K562 (cell line): ENCODE measurements around the gene NFIB. TPM values are rescaled to one million over a fixed set of nuclear protein-coding genes. Genes with fewer than 3 reads are reported as not detected.

Source experiments
- ATAC-seq: fragments of 200-7000 bp; cut with Tn5 transposase; 3 replicates; pipeline ENCODE4 v1.9.1; 2020; ENCODE audit warnings: moderate library complexity
- BruUV-seq: library from RNA; stranded (reverse); fragments of 400-500 nt; replicated peaks from 2 replicates; lab custom pipeline; 2021; lab: Mats Ljungman, UMichigan
- CTCF ChIA-PET: fragments of 300-600 bp; formaldehyde crosslinking; extraction: SDS; loops from one replicate; lab custom pipeline; 2021; ENCODE audit warnings: low intra/inter-chr PET ratio; lab: Yijun Ruan, JAX
- POLR2A ChIA-PET: fragments of 300-600, 350-650 bp; sonication (Branson Sonifier 250); formaldehyde crosslinking; extraction: SDS; loops from one replicate; lab custom pipeline; 2021; ENCODE audit warnings: antibody characterized with exemption, inconsistent platforms; lab: Yijun Ruan, JAX
- DNase-seq, 4 experiments: peaks; one replicate each; pipeline versions ENCODE4 v3.0.0 to v3.0.0-alpha.2; 2011 to 2018; ENCODE audit warnings: low spot score in 3 of 4, mixed read lengths in 3 of 4; ENCODE audit errors: extremely low read depth in 1 of 4
- FAIRE-seq: peaks from 2 replicates; lab custom pipeline; 2011; peaks lifted over from hg19 to GRCh38; lab: Jason Lieb, UNC
- H2AFZ ChIP-seq: 2 replicates; pipeline ENCODE4 v1.6.0; 2011; ENCODE audit warnings: low read depth, low read length, control low read depth, inconsistent platforms
- H3K27ac ChIP-seq: fragments of 200-600 bp; 3 replicates; pipeline ENCODE4 v1.8.0; 2011; ENCODE audit warnings: low read depth, mild to moderate bottlenecking, control low read depth, inconsistent platforms, low read length, moderate library complexity, mixed read lengths; ENCODE audit errors: extremely low read depth
- H3K27me3 ChIP-seq, 2 experiments: fragments of 300-600 bp in 1 of 2; 2 replicates in 1 of 2; 3 replicates in 1 of 2; pipeline versions ENCODE4 v1.6.0 to v1.8.0; 2011; ENCODE audit warnings: inconsistent platforms in 2 of 2, low read length in 2 of 2, mild to moderate bottlenecking in 1 of 2, mixed read lengths in 1 of 2, moderate library complexity in 1 of 2; ENCODE audit not compliant: control insufficient read depth in 2 of 2, insufficient read depth in 2 of 2
- H3K36me3 ChIP-seq: fragments of 300-600 bp; 3 replicates; pipeline ENCODE4 v1.8.0; 2011; ENCODE audit warnings: mild to moderate bottlenecking, low read length, inconsistent platforms; ENCODE audit not compliant: control insufficient read depth, insufficient read depth
- H3K4me1 ChIP-seq, 2 experiments: fragments of 200-600 bp in 1 of 2; replicated peaks in 1 of 2; 2 replicates in 1 of 2; 3 replicates in 1 of 2; pipeline versions ENCODE4 v1.5.1 to v1.8.0; 2011; ENCODE audit warnings: inconsistent platforms in 2 of 2, low read length in 2 of 2, mild to moderate bottlenecking in 1 of 2, mixed read lengths in 1 of 2, moderate library complexity in 1 of 2; ENCODE audit not compliant: control insufficient read depth in 2 of 2, insufficient read depth in 2 of 2
- H3K4me2 ChIP-seq: 2 replicates; pipeline ENCODE4 v1.6.1; 2011; ENCODE audit warnings: low read length, control low read depth, inconsistent platforms, mixed read lengths; ENCODE audit not compliant: insufficient read depth
- H3K4me3 ChIP-seq: fragments of 200-600 bp; sonication (generic), shearing (Covaris generic); 2 replicates; pipeline ENCODE4 v1.5.1; 2016; ENCODE audit warnings: control low read depth, inconsistent platforms
- H3K79me2 ChIP-seq: fragments of 200-600 bp; 3 replicates; pipeline ENCODE4 v1.8.0; 2011; ENCODE audit warnings: low read length, inconsistent platforms; ENCODE audit not compliant: control insufficient read depth, insufficient read depth
- H3K9ac ChIP-seq, 2 experiments: 2 replicates each; pipeline versions ENCODE4 v1.6.0 to v1.6.1; 2011; ENCODE audit warnings: low read depth in 2 of 2, low read length in 2 of 2, control low read depth in 1 of 2, inconsistent platforms in 1 of 2, mild to moderate bottlenecking in 1 of 2, mixed read lengths in 1 of 2; ENCODE audit not compliant: insufficient read depth in 1 of 2
- H3K9me1 ChIP-seq: one replicate; pipeline ENCODE4 v1.6.0; 2011; ENCODE audit warnings: inconsistent platforms, mild to moderate bottlenecking, low read length, moderate library complexity; ENCODE audit not compliant: control insufficient read depth, insufficient read depth
- H3K9me3 ChIP-seq: replicated peaks from 2 replicates; pipeline ENCODE4 v1.5.1; 2011; ENCODE audit warnings: low read depth, low read length, inconsistent platforms; ENCODE audit not compliant: control insufficient read depth, insufficient read depth
- H4K20me1 ChIP-seq: replicated peaks from 2 replicates; pipeline ENCODE4 v1.6.1; 2011; ENCODE audit warnings: low read length, inconsistent platforms, mixed read lengths; ENCODE audit not compliant: control insufficient read depth, insufficient read depth
- BMI1 ChIP-seq: fragments of 150-350 bp; IDR thresholded peaks from 2 replicates; pipeline ENCODE4 v1.6.1; 2014; ENCODE audit warnings: low read length
- E2F6 ChIP-seq, 2 experiments: IDR thresholded peaks; 2 replicates each; pipeline ENCODE4 v1.6.1; 2011; ENCODE audit warnings: borderline replicate concordance in 1 of 2, control low read depth in 1 of 2, low read depth in 1 of 2, low read length in 1 of 2, mild to moderate bottlenecking in 1 of 2, mixed read lengths in 1 of 2, moderate library complexity in 1 of 2; ENCODE audit not compliant: insufficient read depth in 1 of 2, insufficient read length in 1 of 2, poor library complexity in 1 of 2, severe bottlenecking in 1 of 2; ENCODE audit errors: extremely low read depth in 1 of 2
- EZH2 ChIP-seq: IDR thresholded peaks from 2 replicates; pipeline ENCODE4 v1.6.1; 2012; ENCODE audit warnings: low read depth, mild to moderate bottlenecking, inconsistent platforms, low read length, borderline replicate concordance
- KDM5B ChIP-seq: fragments of 200-600 bp; sonication (generic); IDR thresholded peaks from 2 replicates; pipeline ENCODE4 v1.6.1; 2012; ENCODE audit warnings: low read depth, mild to moderate bottlenecking, moderate library complexity, low read length, control low read depth, inconsistent platforms; ENCODE audit not compliant: insufficient replicate concordance
- RBFOX2 ChIP-seq: fragments of 200-400 bp; formaldehyde crosslinking; IDR thresholded peaks from 2 replicates; pipeline ENCODE4 v1.6.1; 2017; ENCODE audit warnings: low read depth, mild to moderate bottlenecking, low read length, moderate library complexity
- TEAD2 ChIP-seq: fragments of 450-650 bp; IDR thresholded peaks from 2 replicates; pipeline ENCODE4 v1.6.1; 2016; ENCODE audit warnings: missing genetic modification characterization, control low read depth, missing compliant biosample characterization
- TFAP4 ChIP-seq: sonication (generic); formaldehyde crosslinking; IDR thresholded peaks from 2 replicates; pipeline ENCODE4 v1.8.0; 2022; ENCODE audit warnings: missing genetic modification reagents, mild to moderate bottlenecking, moderate library complexity, borderline replicate concordance
- ZC3H11A ChIP-seq: IDR thresholded peaks from 2 replicates; pipeline ENCODE4 v1.6.1; 2012; ENCODE audit warnings: low read depth, low read length, improper control_type of control experiment
- ZNF212 ChIP-seq: fragments of 450-650 bp; formaldehyde crosslinking; IDR thresholded peaks from 2 replicates; pipeline ENCODE4 v1.4.0; 2020; ENCODE audit warnings: mild to moderate bottlenecking
- ZNF436 ChIP-seq: fragments of 250-450, 450-650 bp; sonication (Bioruptor Pico); formaldehyde crosslinking; IDR thresholded peaks from 2 replicates; pipeline ENCODE4 v1.7.0; 2020; ENCODE audit warnings: mild to moderate bottlenecking
- ZNF695 ChIP-seq: fragments of 450-650 bp; formaldehyde crosslinking; IDR thresholded peaks from 2 replicates; pipeline ENCODE4 v1.4.0; 2020; ENCODE audit warnings: mild to moderate bottlenecking, moderate library complexity
- WGBS: fragments of 100-300 bp; shearing (Covaris generic); methylation state at CpG from one replicate; pipeline ENCODE4 v1.1.6; 2016; ENCODE audit warnings: low coverage, mixed read lengths; ENCODE audit not compliant: insufficient coverage; ENCODE audit errors: missing lambda C conversion rate; 5-methylcytosine and 5-hydroxymethylcytosine counted together
- in situ Hi-C: fragments of 300-500 bp; cut with MboI; formaldehyde crosslinking; loops from 4 replicates; pipeline ENCODE4 v1.15.0; 2018; ENCODE audit warnings: inconsistent platforms, mixed read lengths
- intact Hi-C: fragments of 100-400 bp; cut with micrococcal nuclease; formaldehyde crosslinking; loops from 2 replicates; pipeline ENCODE4 v1.14.2; 2022
- polyA plus RNA-seq, 8 experiments: library from polyadenylated mRNA; depleted of rRNA in 4 of 8; stranded (reverse) in 5 of 8; unstranded in 3 of 8; fragments of >200 nt; fragmentation: Nextera tagmentation in 2 of 8; fragmentation: Illumina TruSeq in 1 of 8; extraction: Ambion mirVana in 2 of 8; extraction: Trizol in 1 of 8; gene quantifications; 2 replicates each; pipeline versions ENCODE4 v1.2.1 to v1.2.3, GENCODE V29; 2011 to 2014; ENCODE audit warnings: inconsistent platforms in 1 of 8, missing spikeins in 1 of 8
- total RNA-seq, 7 experiments: library from RNA; depleted of rRNA in 6 of 7; stranded (reverse); fragments of >200 nt in 6 of 7; fragmentation: Illumina TruSeq in 2 of 7; extraction: Trizol in 2 of 7; gene quantifications; 2 replicates each; pipeline versions ENCODE4 v1.2.1 to v1.2.3, GENCODE V29; 2011 to 2021; ENCODE audit warnings: low replicate concordance in 1 of 7
- TF ChIP-seq, protein P1 (sequence below): sonication (generic); formaldehyde crosslinking; IDR thresholded peaks from 2 replicates; pipeline ENCODE4 v1.8.1; 2023; ENCODE audit warnings: missing genetic modification reagents, mild to moderate bottlenecking, borderline replicate concordance

The NFIB gene
- total and polyA plus RNA-seq, 9 of the 15 experiments (the other 6 are each of a cell fraction or from before 2014, with no cell fraction given), result 1.2 to 3.3 (median 1.9) TPM

DNA sequence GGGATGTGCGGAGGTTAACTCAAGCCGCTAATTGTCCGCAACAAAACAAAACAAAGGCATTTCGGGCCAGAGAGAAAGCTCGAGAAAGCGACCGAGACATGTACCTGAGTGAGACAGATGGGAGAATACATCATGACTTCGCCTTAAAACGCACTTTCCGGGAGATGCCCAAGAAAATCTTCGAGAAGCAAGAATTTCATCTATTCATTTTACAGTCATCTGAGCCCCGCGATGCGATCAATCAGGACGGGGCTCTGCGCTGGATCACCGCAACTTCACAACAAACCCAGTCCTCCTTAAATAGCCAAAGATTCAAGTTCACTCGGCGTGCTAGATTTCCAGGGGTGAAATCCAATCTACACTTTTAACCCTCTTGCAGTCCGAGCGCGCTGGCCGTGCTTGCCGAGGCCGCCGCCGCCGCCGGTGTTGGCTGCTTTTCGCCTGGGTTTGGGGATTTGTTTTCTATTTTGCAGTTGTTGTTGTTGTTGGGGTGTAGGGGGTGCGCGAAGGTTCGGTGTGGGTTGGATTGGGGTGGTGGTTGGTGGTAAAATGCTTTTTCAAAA is 482 bp downstream of the NFIB start:
- TF ChIP-seq E2F6 (IDR thresholded peaks at IDR 0.05; ENCODE audit: borderline replicate concordance in 1 of 2, extremely low read depth in 1 of 2, insufficient read depth in 1 of 2, insufficient read length in 1 of 2, low read depth in 1 of 2, low read length in 1 of 2, poor library complexity in 1 of 2, severe bottlenecking in 1 of 2), result peak in 1 of 2 experiments; percentile 8
- TF ChIP-seq TFAP4 (CRISPR knock-in tag), result no peak
- peak; percentile 18 for TF ChIP-seq KDM5B
- TF ChIP-seq BMI1, result 0 out of 2 replicates have a peak, but pooled peaks have one; percentile 23
- TF ChIP-seq ZC3H11A, result no peak
- no peak for TF ChIP-seq TEAD2 (tag)
- no peak for TF ChIP-seq ZNF695
- no peak for TF ChIP-seq ZNF212 (CRISPR knock-in tag)
- TF ChIP-seq ZNF436 (CRISPR knock-in tag), result no peak
- TF ChIP-seq, protein P1, sequence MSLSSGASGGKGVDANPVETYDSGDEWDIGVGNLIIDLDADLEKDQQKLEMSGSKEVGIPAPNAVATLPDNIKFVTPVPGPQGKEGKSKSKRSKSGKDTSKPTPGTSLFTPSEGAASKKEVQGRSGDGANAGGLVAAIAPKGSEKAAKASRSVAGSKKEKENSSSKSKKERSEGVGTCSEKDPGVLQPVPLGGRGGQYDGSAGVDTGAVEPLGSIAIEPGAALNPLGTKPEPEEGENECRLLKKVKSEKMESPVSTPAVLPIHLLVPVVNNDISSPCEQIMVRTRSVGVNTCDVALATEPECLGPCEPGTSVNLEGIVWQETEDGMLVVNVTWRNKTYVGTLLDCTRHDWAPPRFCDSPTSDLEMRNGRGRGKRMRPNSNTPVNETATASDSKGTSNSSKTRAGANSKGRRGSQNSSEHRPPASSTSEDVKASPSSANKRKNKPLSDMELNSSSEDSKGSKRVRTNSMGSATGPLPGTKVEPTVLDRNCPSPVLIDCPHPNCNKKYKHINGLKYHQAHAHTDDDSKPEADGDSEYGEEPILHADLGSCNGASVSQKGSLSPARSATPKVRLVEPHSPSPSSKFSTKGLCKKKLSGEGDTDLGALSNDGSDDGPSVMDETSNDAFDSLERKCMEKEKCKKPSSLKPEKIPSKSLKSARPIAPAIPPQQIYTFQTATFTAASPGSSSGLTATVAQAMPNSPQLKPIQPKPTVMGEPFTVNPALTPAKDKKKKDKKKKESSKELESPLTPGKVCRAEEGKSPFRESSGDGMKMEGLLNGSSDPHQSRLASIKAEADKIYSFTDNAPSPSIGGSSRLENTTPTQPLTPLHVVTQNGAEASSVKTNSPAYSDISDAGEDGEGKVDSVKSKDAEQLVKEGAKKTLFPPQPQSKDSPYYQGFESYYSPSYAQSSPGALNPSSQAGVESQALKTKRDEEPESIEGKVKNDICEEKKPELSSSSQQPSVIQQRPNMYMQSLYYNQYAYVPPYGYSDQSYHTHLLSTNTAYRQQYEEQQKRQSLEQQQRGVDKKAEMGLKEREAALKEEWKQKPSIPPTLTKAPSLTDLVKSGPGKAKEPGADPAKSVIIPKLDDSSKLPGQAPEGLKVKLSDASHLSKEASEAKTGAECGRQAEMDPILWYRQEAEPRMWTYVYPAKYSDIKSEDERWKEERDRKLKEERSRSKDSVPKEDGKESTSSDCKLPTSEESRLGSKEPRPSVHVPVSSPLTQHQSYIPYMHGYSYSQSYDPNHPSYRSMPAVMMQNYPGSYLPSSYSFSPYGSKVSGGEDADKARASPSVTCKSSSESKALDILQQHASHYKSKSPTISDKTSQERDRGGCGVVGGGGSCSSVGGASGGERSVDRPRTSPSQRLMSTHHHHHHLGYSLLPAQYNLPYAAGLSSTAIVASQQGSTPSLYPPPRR (CRISPR knock-in tag), result no peak
- TF ChIP-seq RBFOX2, result peak; percentile 39; the same call in 1 of the 2 replicates
- TF ChIP-seq EZH2, result peak; percentile 79; the same call in 1 of the 2 replicates
- 0 out of 5 replicates have a peak, but pooled peaks cover 0 to 6% of the 10 kb centered on the region in 2 experiments for H3K27me3 ChIP-seq
- no peaks in the 10 kb centered on the region for H4K20me1 ChIP-seq
- H3K4me2 ChIP-seq, result peak overlapping the region; percentile 78
- H3K27ac ChIP-seq, result no peak overlapping the region
- peak overlapping the region; percentile 46 for H3K4me3 ChIP-seq
- BruUV-seq, result TSS peak; percentile 34
- intact Hi-C loops, result no loop called here
- peak overlapping the region in 1 of 2 experiments; percentile 89; a peak in 2 of 4 replicates for H3K9ac ChIP-seq
- no peaks in the 10 kb centered on the region for H3K79me2 ChIP-seq
- no peaks in the 10 kb centered on the region for H3K9me3 ChIP-seq
- POLR2A ChIA-PET, result no interaction called here
- in situ Hi-C loops, result no loop called here
- H2AFZ ChIP-seq, result peak overlapping the region; percentile 66
- H3K9me1 ChIP-seq, result no peaks in the 10 kb centered on the region
- DNase-seq (peak in 2 of 4 experiments; percentile 8 to 47), ATAC-seq (peak; percentile 7), FAIRE-seq (no peak)
- peaks cover 3 to 28% of the 10 kb centered on the region in 2 experiments; a peak in 4 of 5 replicates for H3K4me1 ChIP-seq
- 0% methylated on average over 31 of the region's 33 CpGs for WGBS
- CTCF ChIA-PET, result interaction anchor here (0.6 kb wide), 1 partner anchor 116 kb away, joined by 3 read pairs; no protein-coding TSS in a partner anchor
- H3K36me3 ChIP-seq, result no peaks in the 10 kb centered on the region
